Activated CD8-positive, alpha-beta memory T cell treated with anti-CD3 and anti-CD28 coated beads for 1 hour (primary cell): Measurements from ENCODE around the gene HERC2.
"Not testable (repeated sequence)": the region's sequence is repeated elsewhere in the genome, so short reads cannot be mapped to it uniquely, and the experiment has no call there.

ENCODE experiments used
- DNase-seq, 2 donors: peaks; one replicate each; pipeline ENCODE4 v3.0.0-alpha.2; 2020; ENCODE audit warnings: low read depth in 1 of 2; ENCODE audit errors: extremely low read depth in 1 of 2

Gene HERC2

GRCh38 chr15:28286031-28286430 is 35.9 kb downstream of the HERC2 start:
- DNase-seq: no peak

- DNase-seq: no peak
Measured at GRCh38 chr15:28281876-28282275, 40.1 kb downstream of the HERC2 start.

- no peak for DNase-seq
Measured at GRCh38 chr15:28274635-28275034, 47.3 kb downstream of the HERC2 start.

GRCh38 chr15:28273873-28274610 is 47.9 kb downstream of the HERC2 start:
- no peak for DNase-seq

- DNase-seq: no peak
Measured at GRCh38 chr15:28273468-28273867, 48.5 kb downstream of the HERC2 start.

GRCh38 chr15:28272587-28272986 is 49.4 kb downstream of the HERC2 start:
- DNase-seq: no peak

GRCh38 chr15:28271697-28272260 is 50.2 kb downstream of the HERC2 start:
- no peak for DNase-seq

GRCh38 chr15:28269097-28269496 is 52.9 kb downstream of the HERC2 start:
- no peak for DNase-seq

GRCh38 chr15:28267727-28268126 is 54.3 kb downstream of the HERC2 start:
- DNase-seq: no peak

GRCh38 chr15:28265334-28266019 is 56.5 kb downstream of the HERC2 start:
- DNase-seq: no peak

- no peak for DNase-seq
Measured at GRCh38 chr15:28264166-28264565, 57.8 kb downstream of the HERC2 start.

GRCh38 chr15:28262438-28262837 is 59.5 kb downstream of the HERC2 start:
- no peak for DNase-seq

GRCh38 chr15:28260722-28261121 is 61.3 kb downstream of the HERC2 start:
- no peak for DNase-seq

- DNase-seq: no peak
Measured at GRCh38 chr15:28260317-28260716, 61.7 kb downstream of the HERC2 start.

GRCh38 chr15:28255965-28256364 is 66.0 kb downstream of the HERC2 start:
- no peak for DNase-seq

- DNase-seq: no peak
Measured at GRCh38 chr15:28252831-28253230, 69.1 kb downstream of the HERC2 start.

- no peak for DNase-seq
Measured at GRCh38 chr15:28246605-28247004, 75.4 kb downstream of the HERC2 start.

GRCh38 chr15:28243901-28244300 is 78.1 kb downstream of the HERC2 start:
- DNase-seq: no peak

- no peak for DNase-seq
Measured at GRCh38 chr15:28243399-28243798, 78.6 kb downstream of the HERC2 start.

- not testable (repeated sequence) for DNase-seq
Measured at GRCh38 chr15:28238296-28238695, 83.7 kb downstream of the HERC2 start.

- not testable (repeated sequence) for DNase-seq
Measured at GRCh38 chr15:28231743-28232142, 90.2 kb downstream of the HERC2 start.

GRCh38 chr15:28231336-28231735 is 90.6 kb downstream of the HERC2 start:
- not testable (repeated sequence) for DNase-seq
